SK-N-SH treated with all-trans-retinoic acid at 6 μM for 48 hours (cell line): Measurements from ENCODE around the gene RAMP3.

ENCODE experiments used
- ATAC-seq: fragments of 200-7000 bp; cut with Tn5 transposase; 3 replicates; pipeline ENCODE4 v1.9.1; 2020; ENCODE audit warnings: mild to moderate bottlenecking, moderate library complexity
- ARNTL ChIP-seq: fragments of 450-650 bp; formaldehyde crosslinking; IDR thresholded peaks from 2 replicates; pipeline ENCODE4 v1.5.0; 2020; ENCODE audit warnings: low read depth, mild to moderate bottlenecking, moderate library complexity, borderline replicate concordance
- BACH2 ChIP-seq: fragments of 250-450 bp; sonication (Bioruptor Pico); IDR thresholded peaks from 2 replicates; pipeline ENCODE4 v1.9.0; 2021; ENCODE audit warnings: mild to moderate bottlenecking, borderline replicate concordance
- CSDC2 ChIP-seq: fragments of 250-450 bp; sonication (Bioruptor Pico); IDR thresholded peaks from 2 replicates; pipeline ENCODE4 v1.5.0; 2020; ENCODE audit warnings: mild to moderate bottlenecking, moderate library complexity
- ESRRG ChIP-seq: fragments of 250-450 bp; sonication (Bioruptor Pico); IDR thresholded peaks from 2 replicates; pipeline ENCODE4 v1.6.1; 2021; ENCODE audit warnings: mild to moderate bottlenecking
- ISL1 ChIP-seq: fragments of 250-450 bp; sonication (Bioruptor Pico); IDR thresholded peaks from 2 replicates; pipeline ENCODE4 v2.1.2; 2022; ENCODE audit warnings: mild to moderate bottlenecking, moderate library complexity
- OSR1 ChIP-seq: fragments of 250-450 bp; sonication (Bioruptor Pico); IDR thresholded peaks from 2 replicates; pipeline ENCODE4 v1.8.0; 2022; ENCODE audit warnings: moderate library complexity, mild to moderate bottlenecking, inconsistent platforms
- PPARA ChIP-seq: fragments of 250-450 bp; sonication (Bioruptor Pico); IDR thresholded peaks from 2 replicates; pipeline ENCODE4 v1.5.0; 2020; ENCODE audit warnings: mild to moderate bottlenecking, borderline replicate concordance
- RARB ChIP-seq: fragments of 250-450 bp; sonication (Bioruptor Pico); IDR thresholded peaks from 2 replicates; pipeline ENCODE4 v1.8.0; 2021; ENCODE audit warnings: mild to moderate bottlenecking, moderate library complexity
- SNAI2 ChIP-seq: fragments of 250-450 bp; sonication (Bioruptor Pico); IDR thresholded peaks from 2 replicates; pipeline ENCODE4 v1.5.0; 2020; ENCODE audit warnings: mild to moderate bottlenecking, moderate library complexity
- TOX ChIP-seq: fragments of 250-450 bp; sonication (Bioruptor Pico); IDR thresholded peaks from 2 replicates; pipeline ENCODE4 v1.8.0; 2021; ENCODE audit warnings: mild to moderate bottlenecking, moderate library complexity, borderline replicate concordance
- ZC3H10 ChIP-seq: fragments of 250-450 bp; sonication (Bioruptor Pico); IDR thresholded peaks from 2 replicates; pipeline ENCODE4 v1.5.1; 2021; ENCODE audit warnings: mild to moderate bottlenecking, moderate library complexity
- ZFP3 ChIP-seq: fragments of 250-450 bp; sonication (Bioruptor Pico); IDR thresholded peaks from 2 replicates; pipeline ENCODE4 v1.5.0; 2020; ENCODE audit warnings: mild to moderate bottlenecking, moderate library complexity
- ZFP30 ChIP-seq: fragments of 450-650 bp; formaldehyde crosslinking; IDR thresholded peaks from 2 replicates; pipeline ENCODE4 v1.5.0; 2022; ENCODE audit warnings: mild to moderate bottlenecking, moderate library complexity
- ZNF70 ChIP-seq: fragments of 450-650 bp; formaldehyde crosslinking; IDR thresholded peaks from 2 replicates; pipeline ENCODE4 v1.5.0; 2020; ENCODE audit warnings: mild to moderate bottlenecking, moderate library complexity
- ZNF8 ChIP-seq: fragments of 450-650 bp; formaldehyde crosslinking; IDR thresholded peaks from 2 replicates; pipeline ENCODE4 v1.5.0; 2020; ENCODE audit warnings: mild to moderate bottlenecking, moderate library complexity
- TF ChIP-seq, protein P1 (sequence below): fragments of 250-450 bp; sonication (Bioruptor Pico); IDR thresholded peaks from 2 replicates; pipeline ENCODE4 v1.5.0; 2020; ENCODE audit warnings: mild to moderate bottlenecking, moderate library complexity
- TF ChIP-seq, protein P2 (sequence below): fragments of 250-450 bp; sonication (Bioruptor Pico); IDR thresholded peaks from 2 replicates; pipeline ENCODE4 v1.8.0; 2020; ENCODE audit warnings: mild to moderate bottlenecking, moderate library complexity, borderline replicate concordance
- TF ChIP-seq, protein P3 (sequence below): fragments of 250-450 bp; sonication (Bioruptor Pico); IDR thresholded peaks from 2 replicates; pipeline ENCODE4 v1.5.1; 2021; ENCODE audit warnings: mild to moderate bottlenecking, moderate library complexity
- TF ChIP-seq, protein P4 (sequence below): fragments of 250-450 bp; sonication (Bioruptor Pico); IDR thresholded peaks from 2 replicates; pipeline ENCODE4 v1.8.0; 2021; ENCODE audit warnings: low read depth, mild to moderate bottlenecking, moderate library complexity, borderline replicate concordance

RAMP3 gene

DNA sequence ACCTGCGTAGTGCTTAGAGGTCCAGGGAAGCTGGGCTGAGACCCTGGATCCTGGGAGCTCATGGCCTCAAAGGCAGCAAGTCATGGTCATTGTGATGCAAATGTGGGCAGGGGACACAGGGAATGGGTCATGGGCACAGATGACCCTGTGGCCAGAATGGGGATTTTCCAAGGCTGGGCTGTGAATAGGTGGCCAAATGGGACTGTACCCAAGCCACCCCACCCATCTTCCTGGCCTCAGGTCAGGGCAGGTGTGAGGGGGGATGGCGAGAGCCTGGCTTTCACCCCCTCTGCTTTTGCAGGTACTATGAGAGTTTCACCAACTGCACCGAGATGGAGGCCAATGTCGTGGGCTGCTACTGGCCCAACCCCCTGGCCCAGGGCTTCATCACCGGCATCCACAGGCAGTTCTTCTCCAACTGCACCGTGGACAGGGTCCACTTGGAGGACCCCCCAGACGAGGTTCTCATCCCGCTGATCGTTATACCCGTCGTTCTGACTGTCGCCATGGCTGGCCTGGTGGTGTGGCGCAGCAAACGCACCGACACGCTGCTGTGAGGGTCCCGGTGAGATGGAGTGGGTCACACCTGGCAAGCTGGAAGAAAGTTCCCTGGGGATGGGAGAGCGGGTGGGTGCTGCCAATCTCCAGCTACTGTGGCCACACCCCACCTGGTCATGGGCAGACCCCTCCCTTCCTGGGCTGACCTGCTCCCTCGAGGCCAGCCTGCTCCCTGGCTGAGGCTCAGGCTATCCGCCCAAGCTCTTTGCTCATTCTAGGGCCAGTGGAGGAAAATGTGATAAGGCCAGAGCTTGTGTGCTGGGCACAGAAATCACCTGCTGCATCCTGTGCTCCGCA lies 25.5 kb downstream of the RAMP3 start (continued):
- TF ChIP-seq, protein P1, sequence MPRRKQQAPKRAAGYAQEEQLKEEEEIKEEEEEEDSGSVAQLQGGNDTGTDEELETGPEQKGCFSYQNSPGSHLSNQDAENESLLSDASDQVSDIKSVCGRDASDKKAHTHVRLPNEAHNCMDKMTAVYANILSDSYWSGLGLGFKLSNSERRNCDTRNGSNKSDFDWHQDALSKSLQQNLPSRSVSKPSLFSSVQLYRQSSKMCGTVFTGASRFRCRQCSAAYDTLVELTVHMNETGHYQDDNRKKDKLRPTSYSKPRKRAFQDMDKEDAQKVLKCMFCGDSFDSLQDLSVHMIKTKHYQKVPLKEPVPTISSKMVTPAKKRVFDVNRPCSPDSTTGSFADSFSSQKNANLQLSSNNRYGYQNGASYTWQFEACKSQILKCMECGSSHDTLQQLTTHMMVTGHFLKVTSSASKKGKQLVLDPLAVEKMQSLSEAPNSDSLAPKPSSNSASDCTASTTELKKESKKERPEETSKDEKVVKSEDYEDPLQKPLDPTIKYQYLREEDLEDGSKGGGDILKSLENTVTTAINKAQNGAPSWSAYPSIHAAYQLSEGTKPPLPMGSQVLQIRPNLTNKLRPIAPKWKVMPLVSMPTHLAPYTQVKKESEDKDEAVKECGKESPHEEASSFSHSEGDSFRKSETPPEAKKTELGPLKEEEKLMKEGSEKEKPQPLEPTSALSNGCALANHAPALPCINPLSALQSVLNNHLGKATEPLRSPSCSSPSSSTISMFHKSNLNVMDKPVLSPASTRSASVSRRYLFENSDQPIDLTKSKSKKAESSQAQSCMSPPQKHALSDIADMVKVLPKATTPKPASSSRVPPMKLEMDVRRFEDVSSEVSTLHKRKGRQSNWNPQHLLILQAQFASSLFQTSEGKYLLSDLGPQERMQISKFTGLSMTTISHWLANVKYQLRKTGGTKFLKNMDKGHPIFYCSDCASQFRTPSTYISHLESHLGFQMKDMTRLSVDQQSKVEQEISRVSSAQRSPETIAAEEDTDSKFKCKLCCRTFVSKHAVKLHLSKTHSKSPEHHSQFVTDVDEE (CRISPR knock-in tag), result no peak
- TF ChIP-seq ZNF70 (CRISPR knock-in tag) (no peak), RARB (CRISPR knock-in tag) (no peak), ESRRG (CRISPR knock-in tag) (no peak)
- TF ChIP-seq, all 23 proteins: peak for 0

DNA sequence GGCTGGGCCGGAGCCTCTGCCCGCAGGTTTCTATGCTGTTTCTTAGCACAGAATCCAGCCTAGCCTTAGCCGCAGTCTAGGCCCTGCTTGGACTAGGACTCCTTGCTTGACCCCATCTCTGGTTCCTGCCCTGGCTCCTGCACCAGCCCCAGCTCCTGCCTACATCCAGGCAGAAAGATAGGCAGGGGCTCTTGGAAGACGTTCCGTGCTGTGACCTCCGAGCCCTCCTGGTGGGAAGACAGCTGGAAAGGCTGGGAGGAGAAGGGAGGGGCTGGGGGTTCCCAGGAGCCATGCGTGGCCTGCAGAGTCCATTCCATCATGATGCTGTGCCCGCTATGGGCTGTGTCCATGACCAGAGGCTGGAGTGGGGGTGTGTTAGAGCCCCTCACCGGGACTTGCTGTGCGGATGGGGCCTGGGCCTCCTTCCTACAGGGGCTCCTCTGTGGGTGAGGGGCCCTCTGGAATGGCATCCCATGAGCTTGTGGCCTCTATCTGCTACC lies 26.2 kb downstream of the RAMP3 start:
- TF ChIP-seq ZFP30 (CRISPR knock-in tag), result no peak
- TF ChIP-seq, protein P2, sequence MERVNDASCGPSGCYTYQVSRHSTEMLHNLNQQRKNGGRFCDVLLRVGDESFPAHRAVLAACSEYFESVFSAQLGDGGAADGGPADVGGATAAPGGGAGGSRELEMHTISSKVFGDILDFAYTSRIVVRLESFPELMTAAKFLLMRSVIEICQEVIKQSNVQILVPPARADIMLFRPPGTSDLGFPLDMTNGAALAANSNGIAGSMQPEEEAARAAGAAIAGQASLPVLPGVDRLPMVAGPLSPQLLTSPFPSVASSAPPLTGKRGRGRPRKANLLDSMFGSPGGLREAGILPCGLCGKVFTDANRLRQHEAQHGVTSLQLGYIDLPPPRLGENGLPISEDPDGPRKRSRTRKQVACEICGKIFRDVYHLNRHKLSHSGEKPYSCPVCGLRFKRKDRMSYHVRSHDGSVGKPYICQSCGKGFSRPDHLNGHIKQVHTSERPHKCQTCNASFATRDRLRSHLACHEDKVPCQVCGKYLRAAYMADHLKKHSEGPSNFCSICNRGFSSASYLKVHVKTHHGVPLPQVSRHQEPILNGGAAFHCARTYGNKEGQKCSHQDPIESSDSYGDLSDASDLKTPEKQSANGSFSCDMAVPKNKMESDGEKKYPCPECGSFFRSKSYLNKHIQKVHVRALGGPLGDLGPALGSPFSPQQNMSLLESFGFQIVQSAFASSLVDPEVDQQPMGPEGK (CRISPR knock-in tag), result no peak
- TF ChIP-seq ZC3H10 (CRISPR knock-in tag), result no peak
- no peak for TF ChIP-seq ARNTL (CRISPR knock-in tag)
- no peak for TF ChIP-seq ZNF70 (CRISPR knock-in tag)
- TF ChIP-seq SNAI2 (CRISPR knock-in tag), result no peak
- no peak for TF ChIP-seq ESRRG (CRISPR knock-in tag)
- TF ChIP-seq OSR1 (CRISPR knock-in tag), result no peak
- TF ChIP-seq, protein P3, sequence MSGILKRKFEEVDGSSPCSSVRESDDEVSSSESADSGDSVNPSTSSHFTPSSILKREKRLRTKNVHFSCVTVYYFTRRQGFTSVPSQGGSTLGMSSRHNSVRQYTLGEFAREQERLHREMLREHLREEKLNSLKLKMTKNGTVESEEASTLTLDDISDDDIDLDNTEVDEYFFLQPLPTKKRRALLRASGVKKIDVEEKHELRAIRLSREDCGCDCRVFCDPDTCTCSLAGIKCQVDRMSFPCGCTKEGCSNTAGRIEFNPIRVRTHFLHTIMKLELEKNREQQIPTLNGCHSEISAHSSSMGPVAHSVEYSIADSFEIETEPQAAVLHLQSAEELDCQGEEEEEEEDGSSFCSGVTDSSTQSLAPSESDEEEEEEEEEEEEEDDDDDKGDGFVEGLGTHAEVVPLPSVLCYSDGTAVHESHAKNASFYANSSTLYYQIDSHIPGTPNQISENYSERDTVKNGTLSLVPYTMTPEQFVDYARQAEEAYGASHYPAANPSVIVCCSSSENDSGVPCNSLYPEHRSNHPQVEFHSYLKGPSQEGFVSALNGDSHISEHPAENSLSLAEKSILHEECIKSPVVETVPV (CRISPR knock-in tag), result no peak
- no peak for TF ChIP-seq CSDC2 (CRISPR knock-in tag)
- TF ChIP-seq ZFP3 (CRISPR knock-in tag), result no peak
- TF ChIP-seq, all 23 proteins: peak for 0

DNA sequence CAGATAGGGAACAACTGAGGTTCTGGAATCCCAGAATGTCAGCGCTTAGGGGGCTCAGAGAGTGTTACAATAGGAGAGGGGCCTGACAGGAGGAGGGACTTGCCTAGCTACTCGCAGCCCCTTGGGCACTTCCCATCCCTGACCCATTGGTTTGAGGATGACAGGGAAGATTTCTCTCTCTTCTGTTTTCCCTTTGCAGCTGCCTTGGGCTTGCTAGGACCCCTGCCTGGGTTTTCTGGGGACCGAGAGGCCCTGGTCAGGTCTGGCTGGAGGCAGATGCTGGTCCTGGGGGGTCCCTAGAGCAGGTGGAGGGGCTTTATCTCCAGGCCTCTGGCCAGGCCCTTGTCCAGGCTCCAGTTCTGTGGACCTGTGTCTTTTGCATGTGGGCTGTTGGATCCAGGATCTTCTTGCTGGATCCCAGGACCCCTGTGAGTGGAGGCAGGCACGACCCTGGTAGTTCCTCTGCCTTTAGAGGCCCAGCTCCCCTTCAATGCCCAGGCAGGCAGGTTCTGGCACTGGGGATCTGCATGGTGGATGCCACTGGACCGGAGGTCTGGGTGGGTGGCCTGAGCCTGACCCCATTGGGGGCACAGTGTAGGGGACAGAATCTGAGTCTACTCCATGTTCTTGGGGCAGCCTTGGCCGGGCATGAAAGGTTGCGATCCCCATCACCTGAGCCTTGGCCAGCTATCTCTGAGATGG lies 26.9 kb downstream of the RAMP3 start:
- ATAC-seq, result no peak
- TF ChIP-seq ZNF8, result no peak

More for the DNA sequence above, 26.2 kb downstream of the RAMP3 start:
- no peak for ATAC-seq

DNA sequence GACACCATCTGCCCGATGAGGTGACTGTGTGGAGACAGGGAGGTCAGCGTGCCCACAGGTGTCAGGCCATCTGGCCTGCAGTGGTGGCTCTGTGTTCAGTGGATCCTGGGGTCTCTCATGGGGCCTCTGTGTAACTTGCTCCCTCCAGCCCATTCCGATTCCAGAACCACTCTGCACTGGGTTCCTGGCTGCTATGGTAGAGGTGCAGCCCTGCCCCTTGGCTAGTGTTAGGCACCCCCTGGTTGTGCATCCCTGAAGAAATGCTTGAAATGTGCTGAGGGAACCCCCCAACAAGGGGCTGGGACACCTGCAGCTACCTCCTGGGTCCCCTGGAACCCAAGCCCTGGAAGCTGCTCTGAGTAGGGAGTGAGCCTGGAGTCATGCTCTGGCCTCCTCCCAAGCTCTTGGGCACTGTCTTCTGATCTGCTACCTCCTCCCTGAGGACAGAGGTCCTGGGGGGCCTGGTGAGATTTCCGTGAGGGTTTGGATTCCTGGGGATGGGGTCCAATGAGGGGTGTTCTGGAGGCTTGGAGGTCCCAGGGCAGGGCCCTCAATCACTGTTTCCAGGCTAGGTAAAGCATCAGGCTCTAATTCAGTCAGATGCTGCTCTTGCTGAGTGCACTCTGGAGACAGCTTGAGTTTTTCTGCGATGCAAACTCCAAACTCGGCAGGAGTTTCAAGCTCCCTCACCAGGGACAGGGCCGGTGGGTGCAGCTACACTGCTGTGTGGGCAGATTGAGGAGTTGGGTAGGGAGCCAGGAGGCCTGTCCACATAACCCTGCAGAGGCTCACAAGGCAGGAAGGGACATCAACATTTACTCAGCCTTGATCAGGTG lies 27.7 kb downstream of the RAMP3 start:
- no peak for ATAC-seq
- TF ChIP-seq ZFP30 (CRISPR knock-in tag), result no peak
- TF ChIP-seq SNAI2 (CRISPR knock-in tag), result no peak

DNA sequence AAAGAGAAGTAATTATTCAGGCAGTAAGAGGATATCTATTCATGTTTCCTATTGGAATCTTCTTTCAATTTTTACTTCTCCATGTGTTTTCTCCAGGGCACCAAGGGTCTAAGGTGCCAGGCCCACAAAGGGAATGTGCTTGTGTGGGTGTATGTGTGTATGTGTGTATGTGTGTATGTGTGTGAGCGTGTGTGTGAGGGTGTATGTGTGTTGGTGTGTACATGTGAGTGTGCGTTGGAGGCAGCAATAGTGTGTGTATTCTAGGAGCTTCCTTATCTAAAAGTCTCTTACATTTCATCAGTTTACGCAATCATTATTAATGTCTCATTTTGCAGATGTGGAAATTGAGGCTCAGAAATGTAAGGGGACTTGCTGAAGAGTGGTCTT lies 28.3 kb downstream of the RAMP3 start:
- no peak for ATAC-seq
- TF ChIP-seq ZFP30 (CRISPR knock-in tag) (no peak), CSDC2 (CRISPR knock-in tag) (no peak), PPARA (CRISPR knock-in tag) (no peak), OSR1 (CRISPR knock-in tag) (no peak), ISL1 (CRISPR knock-in tag) (no peak), BACH2 (CRISPR knock-in tag) (no peak), ZC3H10 (CRISPR knock-in tag) (no peak), ARNTL (CRISPR knock-in tag) (no peak), TOX (CRISPR knock-in tag) (no peak)
- TF ChIP-seq, protein P2 (CRISPR knock-in tag), result no peak
- TF ChIP-seq, protein P4, sequence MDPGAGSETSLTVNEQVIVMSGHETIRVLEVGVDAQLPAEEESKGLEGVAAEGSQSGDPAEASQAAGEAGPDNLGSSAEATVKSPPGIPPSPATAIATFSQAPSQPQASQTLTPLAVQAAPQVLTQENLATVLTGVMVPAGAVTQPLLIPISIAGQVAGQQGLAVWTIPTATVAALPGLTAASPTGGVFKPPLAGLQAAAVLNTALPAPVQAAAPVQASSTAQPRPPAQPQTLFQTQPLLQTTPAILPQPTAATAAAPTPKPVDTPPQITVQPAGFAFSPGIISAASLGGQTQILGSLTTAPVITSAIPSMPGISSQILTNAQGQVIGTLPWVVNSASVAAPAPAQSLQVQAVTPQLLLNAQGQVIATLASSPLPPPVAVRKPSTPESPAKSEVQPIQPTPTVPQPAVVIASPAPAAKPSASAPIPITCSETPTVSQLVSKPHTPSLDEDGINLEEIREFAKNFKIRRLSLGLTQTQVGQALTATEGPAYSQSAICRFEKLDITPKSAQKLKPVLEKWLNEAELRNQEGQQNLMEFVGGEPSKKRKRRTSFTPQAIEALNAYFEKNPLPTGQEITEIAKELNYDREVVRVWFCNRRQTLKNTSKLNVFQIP (CRISPR knock-in tag), result no peak
- TF ChIP-seq, protein P3 (CRISPR knock-in tag), result no peak
